HepG2 (cell line): ENCODE data around the gene PKP1. TPM values are rescaled to one million over a fixed set of nuclear protein-coding genes. Genes with fewer than 3 reads are reported as not detected.

Experiments used
- ATAC-seq: fragments of 200-7000 bp; cut with Tn5 transposase; 3 replicates; pipeline ENCODE4 v1.9.1; 2020; ENCODE audit warnings: mild to moderate bottlenecking, moderate library complexity
- BruUV-seq: library from RNA; stranded (reverse); fragments of 400-500 nt; replicated peaks from 2 replicates; lab custom pipeline; 2021; lab: Mats Ljungman, UMichigan
- CTCF ChIA-PET: fragments of 300-600 bp; formaldehyde crosslinking; extraction: SDS; loops from one replicate; lab custom pipeline; 2021; ENCODE audit warnings: low total read pairs, inconsistent platforms, low intra/inter-chr PET ratio; lab: Yijun Ruan, JAX
- POLR2A ChIA-PET: fragments of 350-600 bp; sonication (Branson Sonifier 250); formaldehyde crosslinking; loops from one replicate; lab custom pipeline; 2020; ENCODE audit warnings: antibody characterized with exemption, inconsistent platforms; lab: Yijun Ruan, JAX
- DNase-seq: peaks from one replicate; pipeline ENCODE4 v3.0.0-alpha.2; 2015; ENCODE audit warnings: low spot score
- FAIRE-seq: peaks from 3 replicates; lab custom pipeline; 2011; peaks lifted over from hg19 to GRCh38; lab: Jason Lieb, UNC
- H2AFZ ChIP-seq: one replicate; pipeline ENCODE4 v1.6.1; 2011; ENCODE audit warnings: low read length, inconsistent platforms
- H3K27ac ChIP-seq: fragments of 300-600 bp; 3 replicates; pipeline ENCODE4 v1.8.0; 2011; ENCODE audit warnings: mixed run types, mild to moderate bottlenecking, mixed read lengths, low read length, inconsistent platforms; ENCODE audit not compliant: insufficient read depth; ENCODE audit errors: extremely low read length
- H3K27me3 ChIP-seq, 2 experiments: fragments of 200-600 bp in 1 of 2; 2 replicates in 1 of 2; 3 replicates in 1 of 2; pipeline versions ENCODE4 v1.6.0 to v1.8.0; 2011; ENCODE audit warnings: low read length in 2 of 2, mild to moderate bottlenecking in 2 of 2, moderate library complexity in 2 of 2, inconsistent platforms in 1 of 2; ENCODE audit not compliant: insufficient read depth in 2 of 2, control insufficient read depth in 1 of 2
- H3K36me3 ChIP-seq, 2 experiments: fragments of 200-600 bp in 1 of 2; replicated peaks in 1 of 2; 2 replicates in 1 of 2; 3 replicates in 1 of 2; pipeline versions ENCODE4 v1.5.1 to v1.8.0; 2011; ENCODE audit warnings: low read length in 2 of 2, inconsistent platforms in 1 of 2; ENCODE audit not compliant: insufficient read depth in 2 of 2, control insufficient read depth in 1 of 2
- H3K4me1 ChIP-seq: 2 replicates; pipeline ENCODE4 v1.5.1; 2012; ENCODE audit warnings: low read length, inconsistent platforms; ENCODE audit not compliant: insufficient read depth
- H3K4me2 ChIP-seq: 2 replicates; pipeline ENCODE4 v1.6.0; 2011; ENCODE audit warnings: low read depth, low read length, inconsistent platforms
- H3K4me3 ChIP-seq, 3 experiments: fragments of 200-600 bp in 1 of 3; sonication (generic), shearing (Covaris generic) in 1 of 3; replicated peaks in 1 of 3; 2 replicates each; pipeline ENCODE4 v1.5.1; 2011 to 2016; ENCODE audit warnings: low read length in 3 of 3, inconsistent platforms in 2 of 3, low read depth in 2 of 3, mild to moderate bottlenecking in 2 of 3, control low read depth in 1 of 3, mixed read lengths in 1 of 3; ENCODE audit not compliant: insufficient read depth in 1 of 3
- H3K79me2 ChIP-seq: one replicate; pipeline ENCODE4 v1.6.1; 2011; ENCODE audit warnings: low read length, inconsistent platforms; ENCODE audit not compliant: insufficient read depth
- H3K9ac ChIP-seq: 2 replicates; pipeline ENCODE4 v1.6.0; 2011; ENCODE audit warnings: mild to moderate bottlenecking, low read depth, low read length, inconsistent platforms; ENCODE audit not compliant: insufficient read depth
- H3K9me3 ChIP-seq: 2 replicates; pipeline ENCODE4 v1.5.1; 2012; ENCODE audit warnings: mild to moderate bottlenecking, low read length
- H4K20me1 ChIP-seq: 2 replicates; pipeline ENCODE4 v1.6.0; 2011; ENCODE audit warnings: inconsistent platforms, mild to moderate bottlenecking, low read length, moderate library complexity; ENCODE audit not compliant: insufficient read depth
- CAMTA2 ChIP-seq: sonication (generic); formaldehyde crosslinking; IDR thresholded peaks from 2 replicates; pipeline ENCODE4 v1.4.0; 2020; ENCODE audit warnings: mild to moderate bottlenecking, missing genetic modification reagents, borderline replicate concordance
- DPF2 ChIP-seq: sonication (generic); formaldehyde crosslinking; IDR thresholded peaks from 2 replicates; pipeline ENCODE4 v1.4.0; 2020; ENCODE audit warnings: mild to moderate bottlenecking, low read depth, missing genetic modification reagents, borderline replicate concordance
- FOSL1 ChIP-seq: sonication (generic); formaldehyde crosslinking; IDR thresholded peaks from 2 replicates; pipeline ENCODE4 v1.9.0; 2021; ENCODE audit warnings: missing genetic modification reagents, borderline replicate concordance
- HNRNPLL ChIP-seq: fragments of 200-400 bp; formaldehyde crosslinking; IDR thresholded peaks from 2 replicates; pipeline ENCODE4 v1.6.1; 2017; ENCODE audit warnings: mild to moderate bottlenecking, low read depth, low read length; ENCODE audit not compliant: poor library complexity, severe bottlenecking
- KMT2A ChIP-seq: sonication (generic); formaldehyde crosslinking; IDR thresholded peaks from 2 replicates; pipeline ENCODE4 v1.4.0; 2020; ENCODE audit warnings: missing genetic modification reagents
- SMARCE1 ChIP-seq: fragments of 450-650 bp; IDR thresholded peaks from 2 replicates; pipeline ENCODE4 v1.6.1; 2017; ENCODE audit warnings: borderline replicate concordance
- TRIM24 ChIP-seq: sonication (generic); formaldehyde crosslinking; IDR thresholded peaks from 2 replicates; pipeline ENCODE4 v1.8.0; 2022; ENCODE audit warnings: mild to moderate bottlenecking, missing genetic modification reagents
- XBP1 ChIP-seq: sonication (generic); formaldehyde crosslinking; IDR thresholded peaks from 2 replicates; pipeline ENCODE4 v1.5.0; 2020; ENCODE audit warnings: missing genetic modification reagents
- YY1 ChIP-seq: IDR thresholded peaks from 2 replicates; pipeline ENCODE4 v1.6.1; 2011; ENCODE audit warnings: low read length, low read depth, moderate library complexity, mild to moderate bottlenecking; ENCODE audit not compliant: insufficient read depth, insufficient replicate concordance
- ZMAT3 ChIP-seq: sonication (generic); formaldehyde crosslinking; conservative IDR thresholded peaks from 2 replicates; pipeline ENCODE4 v1.7.0; 2021; ENCODE audit warnings: missing genetic modification reagents
- ZNF503 ChIP-seq: sonication (generic); formaldehyde crosslinking; IDR thresholded peaks from 2 replicates; pipeline ENCODE4 v1.4.0; 2020; ENCODE audit warnings: missing genetic modification reagents
- ZNF577 ChIP-seq: sonication (generic); formaldehyde crosslinking; IDR thresholded peaks from 2 replicates; pipeline ENCODE4 v1.4.0; 2020; ENCODE audit warnings: mild to moderate bottlenecking, low read depth, missing genetic modification reagents, borderline replicate concordance
- ZNF616 ChIP-seq: sonication (generic); formaldehyde crosslinking; IDR thresholded peaks from 2 replicates; pipeline ENCODE4 v1.5.0; 2020; ENCODE audit warnings: low read depth, mild to moderate bottlenecking, missing genetic modification reagents
- WGBS: methylation state at CpG from one replicate; pipeline ENCODE4 v1.1.6; 2017; ENCODE audit warnings: low lambda C conversion rate; 5-methylcytosine and 5-hydroxymethylcytosine counted together
- in situ Hi-C: cut with HindIII; loops from 2 replicates; pipeline ENCODE4 v1.10.0; 2017; ENCODE audit warnings: low pct_unique_long_range_greater_than_20kb; ENCODE audit not compliant: extremely low pct_ligation_motif_present
- intact Hi-C: fragments of 100-400 bp; cut with micrococcal nuclease; formaldehyde crosslinking; loops from one replicate; pipeline ENCODE4 v1.10.0; 2022; ENCODE audit not compliant: unreplicated experiment
- polyA plus RNA-seq, 8 experiments: library from polyadenylated mRNA; depleted of rRNA in 3 of 8; stranded (reverse) in 7 of 8; unstranded in 1 of 8; fragments of >200 nt; fragmentation: Illumina TruSeq in 4 of 8; extraction: Trizol in 4 of 8; gene quantifications; 2 replicates each; pipeline versions ENCODE4 v1.2.1 to v1.2.3, GENCODE V29; 2011 to 2016; ENCODE audit warnings: low read depth in 4 of 8, missing spikeins in 1 of 8, mixed read lengths in 1 of 8; ENCODE audit not compliant: insufficient read depth in 1 of 8
- total RNA-seq, 5 experiments: library from RNA; depleted of rRNA; stranded (reverse); fragments of >200 nt; fragmentation: Illumina TruSeq; extraction: Trizol; gene quantifications; 2 replicates each; pipeline ENCODE4 v1.2.3, GENCODE V29; 2016; ENCODE audit warnings: low read depth in 1 of 5
- TF ChIP-seq, protein P1 (sequence below): sonication (generic); formaldehyde crosslinking; IDR thresholded peaks from 2 replicates; pipeline ENCODE4 v1.9.0; 2021; ENCODE audit warnings: missing genetic modification reagents, borderline replicate concordance

The PKP1 gene
- total and polyA plus RNA-seq, 2 of the 13 experiments (the other 11 are each of a cell fraction or from before 2014, with no cell fraction given) = not detected

DNA sequence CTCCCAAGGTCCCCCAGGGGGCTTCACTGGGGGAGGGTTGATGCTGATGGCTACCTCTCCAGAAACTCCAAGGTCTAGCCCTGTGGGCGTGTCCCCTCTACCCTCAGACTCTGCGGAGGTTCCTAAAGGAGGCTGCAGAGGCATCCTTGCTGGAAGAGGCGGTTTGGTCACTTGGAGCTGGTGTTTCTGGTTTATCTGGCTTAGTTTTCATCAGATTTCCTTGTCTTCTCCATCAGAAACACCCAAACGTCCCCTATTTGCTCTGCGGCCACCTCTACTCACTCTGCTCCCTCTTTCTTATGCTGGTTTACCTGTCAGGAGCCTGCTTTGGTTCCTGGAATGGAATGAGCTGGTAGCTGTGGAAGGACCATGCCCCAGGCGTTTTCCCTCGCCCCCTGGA lies 2.5 kb downstream of the PKP1 start:
- Histone ChIP-seq H3K36me3 (no peaks in the 10 kb centered on the region), H3K4me1 (no peaks in the 10 kb centered on the region), H3K27me3 (peaks cover 10 to 69% of the 10 kb centered on the region in 2 experiments; a peak in 4 of 5 replicates), H3K9ac (no peak overlapping the region), H3K27ac (no peak overlapping the region), H3K4me3 (no peak overlapping the region), H3K4me2 (no peak overlapping the region), H4K20me1 (no peaks in the 10 kb centered on the region), H2AFZ (no peak overlapping the region), H3K9me3 (no peaks in the 10 kb centered on the region), H3K79me2 (no peaks in the 10 kb centered on the region)
- BruUV-seq = no TSS peak
- ATAC-seq = no peak
- no peak for TF ChIP-seq CAMTA2
- TF ChIP-seq HNRNPLL = no peak
- TF ChIP-seq KMT2A (CRISPR knock-in tag) = no peak
- no peak for TF ChIP-seq ZNF503 (CRISPR knock-in tag)
- TF ChIP-seq, protein P1, sequence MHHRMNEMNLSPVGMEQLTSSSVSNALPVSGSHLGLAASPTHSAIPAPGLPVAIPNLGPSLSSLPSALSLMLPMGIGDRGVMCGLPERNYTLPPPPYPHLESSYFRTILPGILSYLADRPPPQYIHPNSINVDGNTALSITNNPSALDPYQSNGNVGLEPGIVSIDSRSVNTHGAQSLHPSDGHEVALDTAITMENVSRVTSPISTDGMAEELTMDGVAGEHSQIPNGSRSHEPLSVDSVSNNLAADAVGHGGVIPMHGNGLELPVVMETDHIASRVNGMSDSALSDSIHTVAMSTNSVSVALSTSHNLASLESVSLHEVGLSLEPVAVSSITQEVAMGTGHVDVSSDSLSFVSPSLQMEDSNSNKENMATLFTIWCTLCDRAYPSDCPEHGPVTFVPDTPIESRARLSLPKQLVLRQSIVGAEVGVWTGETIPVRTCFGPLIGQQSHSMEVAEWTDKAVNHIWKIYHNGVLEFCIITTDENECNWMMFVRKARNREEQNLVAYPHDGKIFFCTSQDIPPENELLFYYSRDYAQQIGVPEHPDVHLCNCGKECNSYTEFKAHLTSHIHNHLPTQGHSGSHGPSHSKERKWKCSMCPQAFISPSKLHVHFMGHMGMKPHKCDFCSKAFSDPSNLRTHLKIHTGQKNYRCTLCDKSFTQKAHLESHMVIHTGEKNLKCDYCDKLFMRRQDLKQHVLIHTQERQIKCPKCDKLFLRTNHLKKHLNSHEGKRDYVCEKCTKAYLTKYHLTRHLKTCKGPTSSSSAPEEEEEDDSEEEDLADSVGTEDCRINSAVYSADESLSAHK (CRISPR knock-in tag) = no peak
- TF ChIP-seq XBP1 (CRISPR knock-in tag) = no peak
- TF ChIP-seq FOSL1 (CRISPR knock-in tag) = no peak
- TF ChIP-seq SMARCE1 = no peak
- no peak for TF ChIP-seq ZMAT3
- TF ChIP-seq ZNF616 = no peak
- TF ChIP-seq DPF2 (CRISPR knock-in tag) = no peak
- TF ChIP-seq ZNF577 = no peak
- TF ChIP-seq YY1 = no peak
- no peak for TF ChIP-seq TRIM24 (CRISPR knock-in tag)
- POLR2A ChIA-PET = no interaction called here
- WGBS = 20% methylated on average over 7 of the region's 7 CpGs
- no peak for FAIRE-seq
- intact Hi-C loops = no loop called here
- DNase-seq = no peak
- in situ Hi-C loops = no loop called here
- CTCF ChIA-PET = no interaction called here
